Activated T-helper 17 cell treated with anti-CD3 and anti-CD28 coated beads, Interleukin-2, amount 50 U/mL, for 72 hours (primary cell): ENCODE measurements around the gene UBAC1. TPM values are rescaled to one million over a fixed set of nuclear protein-coding genes. Genes with fewer than 3 reads are reported as not detected.

Experiments used
- total RNA-seq, 2 donors: library from RNA; stranded (reverse); gene quantifications; one replicate each; pipeline ENCODE4 v1.2.3, GENCODE V29; 2022

The UBAC1 gene
- total RNA-seq, 2 donors from 2014 or later = 37.8 to 39.8 TPM

Other genes with a start within 250 kb of the UBAC1 start
- gene CAMSAP1, start 53.8 kb downstream of the UBAC1 start, total RNA-seq = 10 to 100 TPM; 37.8 to 46.2 TPM
- 1 to 10 TPM; 7.8 to 9.7 TPM for gene NACC2, start 133.9 kb upstream of the UBAC1 start, total RNA-seq
- 10 to 100 TPM; 28.2 to 37.7 TPM for gene TMEM250, start 157.5 kb upstream of the UBAC1 start, total RNA-seq
- under 1 TPM in 1 of 2 donors, not detected in 1; 0.16 TPM for gene LHX3, start 243.8 kb upstream of the UBAC1 start, total RNA-seq